Measurements from ENCODE around the gene LOC101059915.

- TF ChIP-seq POLR2A (IDR thresholded peaks at IDR 0.05; ENCODE audit: low read depth, low read length): no peak
- no peak for TF ChIP-seq TAF1 (IDR thresholded peaks at IDR 0.05; ENCODE audit: borderline replicate concordance, low read depth, low read length)
Observed at GRCh38 chrX:71627588-71628404, 39.5 kb upstream of the LOC101059915 start.
